Measurements from ENCODE around the gene COQ8A.

COQ8A gene

GRCh38 chr1:226965581-226966440 is 25.7 kb downstream of the COQ8A start:
- no peak for TF ChIP-seq CTCF (IDR thresholded peaks at IDR 0.05)
- no peak overlapping the region for H3K27ac ChIP-seq

GRCh38 chr1:226966683-226967082 is 26.6 kb downstream of the COQ8A start:
- Histone ChIP-seq H3K4me3 (ENCODE audit: low read depth in 1 of 2, low read length in 1 of 2) (no peak overlapping the region), H3K27me3 (no peaks in the 10 kb centered on the region), H3K4me1 (ENCODE audit: control insufficient read depth in 1 of 2, insufficient read depth in 1 of 2, low read depth in 1 of 2, low read length in 1 of 2) (no peaks in the 10 kb centered on the region), H3K9me3 (no peaks in the 10 kb centered on the region), H3K36me3 (peaks cover 29% of the 10 kb centered on the region), H3K27ac (no peak overlapping the region)
- TF ChIP-seq CTCF (IDR thresholded peaks at IDR 0.05) = no peak

More at GRCh38 chr1:226965581-226966440, 25.7 kb downstream of the COQ8A start:
- no peak overlapping the region for H3K4me3 ChIP-seq (ENCODE audit: low read depth in 1 of 2, low read length in 1 of 2)
- no peaks in the 10 kb centered on the region for H3K27me3 ChIP-seq
- no peaks in the 10 kb centered on the region for H3K9me3 ChIP-seq
- peaks cover 29% of the 10 kb centered on the region for H3K36me3 ChIP-seq
- no peaks in the 10 kb centered on the region for H3K4me1 ChIP-seq (ENCODE audit: control insufficient read depth in 1 of 2, insufficient read depth in 1 of 2, low read depth in 1 of 2, low read length in 1 of 2)

- Histone ChIP-seq H3K4me1 (ENCODE audit: control insufficient read depth in 1 of 2, insufficient read depth in 1 of 2, low read depth in 1 of 2, low read length in 1 of 2) (peaks cover 0 to 8% of the 10 kb centered on the region in 2 experiments), H3K27ac (no peak overlapping the region), H3K4me3 (ENCODE audit: low read depth in 1 of 2, low read length in 1 of 2) (no peak overlapping the region), H3K9me3 (no peaks in the 10 kb centered on the region), H3K27me3 (no peaks in the 10 kb centered on the region), H3K36me3 (peaks cover 29% of the 10 kb centered on the region)
- no peak for TF ChIP-seq CTCF (IDR thresholded peaks at IDR 0.05)
Measured at GRCh38 chr1:226967665-226968064, 27.6 kb downstream of the COQ8A start.

GRCh38 chr1:226971765-226972164 is 31.7 kb downstream of the COQ8A start:
- TF ChIP-seq CTCF (IDR thresholded peaks at IDR 0.05) = no peak
- H3K4me3 ChIP-seq (ENCODE audit: low read depth in 1 of 2, low read length in 1 of 2) = no peak overlapping the region
- H3K27me3 ChIP-seq = no peaks in the 10 kb centered on the region
- peak overlapping the region; percentile 49 for H3K27ac ChIP-seq
- peaks cover 18% of the 10 kb centered on the region for H3K36me3 ChIP-seq
- peaks cover 4 to 17% of the 10 kb centered on the region in 2 experiments for H3K4me1 ChIP-seq (ENCODE audit: control insufficient read depth in 1 of 2, insufficient read depth in 1 of 2, low read depth in 1 of 2, low read length in 1 of 2)
- no peaks in the 10 kb centered on the region for H3K9me3 ChIP-seq

GRCh38 chr1:226972931-226973330 is 32.8 kb downstream of the COQ8A start:
- no peak for TF ChIP-seq CTCF (IDR thresholded peaks at IDR 0.05)
- H3K27ac ChIP-seq = no peak overlapping the region
- H3K4me3 ChIP-seq (ENCODE audit: low read depth in 1 of 2, low read length in 1 of 2) = no peak overlapping the region
- no peaks in the 10 kb centered on the region for H3K9me3 ChIP-seq
- H3K36me3 ChIP-seq = peaks cover 21% of the 10 kb centered on the region
- H3K4me1 ChIP-seq (ENCODE audit: control insufficient read depth in 1 of 2, insufficient read depth in 1 of 2, low read depth in 1 of 2, low read length in 1 of 2) = peaks cover 4 to 19% of the 10 kb centered on the region in 2 experiments
- H3K27me3 ChIP-seq = no peaks in the 10 kb centered on the region
